GM12864 (cell line): ENCODE measurements around the gene SLC17A5.

Experiments
- DNase-seq: peaks from one replicate; pipeline ENCODE4 v3.0.0-alpha.2; 2011; ENCODE audit warnings: low read depth
- H3K4me3 ChIP-seq: 2 replicates; pipeline ENCODE4 v1.5.1; 2011; ENCODE audit warnings: mild to moderate bottlenecking, low read depth, low read length, control low read depth
- CTCF ChIP-seq: IDR thresholded peaks from 2 replicates; pipeline ENCODE4 v1.5.1; 2011; ENCODE audit warnings: low read depth, mild to moderate bottlenecking, moderate library complexity, low read length, control low read depth, inconsistent platforms; ENCODE audit errors: missing control alignments

SLC17A5 gene

GRCh38 chr6:73653571-73654424, at the start of gene SLC17A5:
Gene SLC17A5 (minus strand): TSS chr6:73653992. CDS start chr6:73653886, 106 bp downstream.
- peak; percentile 80 for DNase-seq
- peak within 1 kb of the TSS; percentile 99 for H3K4me3 ChIP-seq
- TF ChIP-seq CTCF: no peak

- H3K4me3 ChIP-seq: no peak overlapping the region
- TF ChIP-seq CTCF: no peak
- DNase-seq: no peak
Observed at GRCh38 chr6:73703466-73703865, 49.7 kb upstream of the SLC17A5 start.

GRCh38 chr6:73702444-73702843, 48.7 kb upstream of the SLC17A5 start:
- no peak for TF ChIP-seq CTCF
- DNase-seq: no peak

GRCh38 chr6:73699676-73700459, 46.1 kb upstream of the SLC17A5 start:
- no peak for DNase-seq
- no peak overlapping the region for H3K4me3 ChIP-seq
- no peak for TF ChIP-seq CTCF

More at GRCh38 chr6:73702444-73702843, 48.7 kb upstream of the SLC17A5 start:
- H3K4me3 ChIP-seq: no peak overlapping the region

- no peak for TF ChIP-seq CTCF
- DNase-seq: no peak
- no peak overlapping the region for H3K4me3 ChIP-seq
Observed at GRCh38 chr6:73696966-73697655, 43.3 kb upstream of the SLC17A5 start.

- peak within 1 kb of the TSS; percentile 27 for H3K4me3 ChIP-seq
- no peak for TF ChIP-seq CTCF
- no peak for DNase-seq
Observed at GRCh38 chr6:73695619-73696421, 42.0 kb upstream of the SLC17A5 start, which contains the start of gene CD109. Gene CD109 (plus strand): TSS chr6:73696203. CDS start chr6:73696216, 13 bp downstream.
